ENCODE results near the gene SMG6.

DNA sequence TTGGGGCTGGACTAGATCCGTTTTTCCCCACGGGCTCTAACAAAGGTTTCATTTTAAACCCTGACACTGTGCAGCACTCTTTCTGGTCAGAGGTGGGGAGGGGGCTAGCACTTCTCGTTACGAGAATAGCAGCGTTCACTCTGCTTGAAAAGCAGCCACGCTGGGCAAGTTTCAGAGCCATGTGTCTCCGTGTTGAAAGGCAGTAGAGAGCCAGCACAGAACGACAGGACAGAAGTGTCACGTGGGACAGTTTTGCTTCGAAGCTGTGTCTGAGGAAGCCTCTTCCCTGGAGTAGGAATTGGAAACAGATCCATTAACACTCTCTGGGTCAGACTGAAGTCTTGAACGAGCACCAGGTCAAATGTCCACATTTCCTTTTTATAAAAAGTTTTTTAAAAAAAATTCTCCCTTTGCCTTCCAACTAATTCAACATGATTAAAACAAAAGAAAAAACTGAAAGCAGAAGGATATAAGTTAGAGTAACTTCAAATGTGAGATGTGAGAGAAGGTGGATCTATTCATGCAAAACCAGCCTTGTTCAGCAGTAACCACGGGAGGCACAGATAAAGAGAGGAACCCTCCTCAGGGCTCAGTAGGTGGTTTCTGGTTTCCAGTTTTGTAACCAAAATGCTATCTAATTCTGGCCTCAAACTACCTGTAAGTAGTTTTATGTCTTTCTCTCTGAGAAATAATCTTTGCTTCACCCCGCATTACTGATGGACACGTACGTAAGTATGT, 65.0 kb downstream of the SMG6 start:
- TF ChIP-seq, protein P1, sequence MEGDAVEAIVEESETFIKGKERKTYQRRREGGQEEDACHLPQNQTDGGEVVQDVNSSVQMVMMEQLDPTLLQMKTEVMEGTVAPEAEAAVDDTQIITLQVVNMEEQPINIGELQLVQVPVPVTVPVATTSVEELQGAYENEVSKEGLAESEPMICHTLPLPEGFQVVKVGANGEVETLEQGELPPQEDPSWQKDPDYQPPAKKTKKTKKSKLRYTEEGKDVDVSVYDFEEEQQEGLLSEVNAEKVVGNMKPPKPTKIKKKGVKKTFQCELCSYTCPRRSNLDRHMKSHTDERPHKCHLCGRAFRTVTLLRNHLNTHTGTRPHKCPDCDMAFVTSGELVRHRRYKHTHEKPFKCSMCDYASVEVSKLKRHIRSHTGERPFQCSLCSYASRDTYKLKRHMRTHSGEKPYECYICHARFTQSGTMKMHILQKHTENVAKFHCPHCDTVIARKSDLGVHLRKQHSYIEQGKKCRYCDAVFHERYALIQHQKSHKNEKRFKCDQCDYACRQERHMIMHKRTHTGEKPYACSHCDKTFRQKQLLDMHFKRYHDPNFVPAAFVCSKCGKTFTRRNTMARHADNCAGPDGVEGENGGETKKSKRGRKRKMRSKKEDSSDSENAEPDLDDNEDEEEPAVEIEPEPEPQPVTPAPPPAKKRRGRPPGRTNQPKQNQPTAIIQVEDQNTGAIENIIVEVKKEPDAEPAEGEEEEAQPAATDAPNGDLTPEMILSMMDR (IDR thresholded peaks at IDR 0.05; ENCODE audit: low read depth, low read length): no peak
- no peak for TF ChIP-seq EZH2phosphoT487 (IDR thresholded peaks at IDR 0.05; ENCODE audit: low read depth)
